Measurements from ENCODE around the gene SOX8. TPM values are rescaled to one million over a fixed set of nuclear protein-coding genes. Genes with fewer than 3 reads are reported as not detected.

The SOX8 gene
- total and polyA plus RNA-seq, 10 of the 15 experiments (the other 5 are each of a cell fraction or from before 2014, with no cell fraction given), result not detected

GRCh38 chr16:1031666-1032065 lies 50.1 kb downstream of the SOX8 start (continued):
- TF ChIP-seq E2F8 (IDR thresholded peaks at IDR 0.05; ENCODE audit: low read depth, partially characterized antibody), result no peak

GRCh38 chr16:1032607-1033006 lies 51.0 kb downstream of the SOX8 start:
- Histone ChIP-seq H3K4me3 (no peak overlapping the region), H3K9me3 (replicated peaks; ENCODE audit: control insufficient read depth, insufficient read depth, low read length) (no peaks in the 10 kb centered on the region; the same call in 2 of the 3 replicates), H3K27ac (ENCODE audit: control insufficient read depth, insufficient read depth) (no peak overlapping the region), H3K4me2 (ENCODE audit: control insufficient read depth, insufficient read depth) (no peak overlapping the region), H3K4me1 (ENCODE audit: control insufficient read depth, insufficient read depth, low read length) (no peaks in the 10 kb centered on the region), H4K20me1 (ENCODE audit: control insufficient read depth, insufficient read depth) (no peaks in the 10 kb centered on the region), H3K36me3 (ENCODE audit: control insufficient read depth in 2 of 2, insufficient read depth in 2 of 2, low read length in 1 of 2) (no peaks in the 10 kb centered on the region), H3K27me3 (replicated peaks in 1 of 2; ENCODE audit: control insufficient read depth in 2 of 2, insufficient read depth in 2 of 2, low read length in 1 of 2) (no peaks in the 10 kb centered on the region), H2AFZ (ENCODE audit: control insufficient read depth, low read depth, low read length) (no peak overlapping the region), H3K9ac (ENCODE audit: control insufficient read depth, insufficient read depth, low read length) (no peak overlapping the region), H3K79me2 (ENCODE audit: control insufficient read depth, insufficient read depth, low read length) (no peaks in the 10 kb centered on the region)
- no TSS peak for BruUV-seq (replicated peaks)
- intact Hi-C loops (cut with micrococcal nuclease; ENCODE audit: unreplicated experiment) (no loop called here), in situ Hi-C loops (cut with MboI) (no loop called here)
- DNase-seq (ENCODE audit: low read depth, low spot score) (no peak), ATAC-seq (no peak), FAIRE-seq (no peak)
- CTCF ChIA-PET, result no interaction called here
- TF ChIP-seq GATAD2B (conservative IDR thresholded peaks at IDR 0.05; ENCODE audit: low read depth), result no peak
- no peak for TF ChIP-seq IKZF2 (IDR thresholded peaks at IDR 0.05)
- no peak for TF ChIP-seq TAF1 (IDR thresholded peaks at IDR 0.05; ENCODE audit: borderline replicate concordance, low read depth, low read length)
- TF ChIP-seq EP300 (IDR thresholded peaks at IDR 0.05; ENCODE audit: borderline replicate concordance in 1 of 2, control insufficient read depth in 1 of 2, low read depth in 2 of 2, low read length in 2 of 2), result no peak
- no peak for TF ChIP-seq MTA3 (IDR thresholded peaks at IDR 0.05; ENCODE audit: borderline replicate concordance, low read length)
- TF ChIP-seq MLLT1 (IDR thresholded peaks at IDR 0.05), result no peak
- no peak for TF ChIP-seq POLR2AphosphoS2 (IDR thresholded peaks at IDR 0.05; ENCODE audit: low read depth, low read length)
- no peak for TF ChIP-seq SUPT20H (IDR thresholded peaks at IDR 0.05; ENCODE audit: borderline replicate concordance, control insufficient read depth, low read depth, low read length)
- RAD21 ChIA-PET (ENCODE audit: unreplicated experiment), result no interaction called here
- 21% methylated on average over 2 of the region's 2 CpGs for WGBS (ENCODE audit: insufficient coverage, insufficient replicate concordance, low lambda C conversion rate, missing lambda C conversion rate)
- POLR2A ChIA-PET, result no interaction called here
- SMC1A ChIA-PET (ENCODE audit: uncharacterized antibody, unreplicated experiment), result no interaction called here

All from GM12878 (cell line).